H9 (cell line): ENCODE data around the gene HSP90AA1. TPM values are rescaled to one million over a fixed set of nuclear protein-coding genes. Genes with fewer than 3 reads are reported as not detected.

Experiments
- DNase-seq: peaks from one replicate; pipeline ENCODE4 v3.0.0-alpha.2; 2017
- H2AFZ ChIP-seq: one replicate; pipeline ENCODE4 v1.6.1; 2013; ENCODE audit warnings: mild to moderate bottlenecking, low read length, control low read depth, moderate library complexity
- H2AK5ac ChIP-seq: 2 replicates; pipeline ENCODE4 v1.6.1; 2013; ENCODE audit warnings: low read length, control low read depth, mixed read lengths; ENCODE audit not compliant: insufficient read length
- H2BK120ac ChIP-seq: one replicate; pipeline ENCODE4 v1.6.1; 2013; ENCODE audit warnings: low read depth, mild to moderate bottlenecking, low read length, control low read depth, inconsistent platforms; ENCODE audit not compliant: poor library complexity, severe bottlenecking
- H2BK12ac ChIP-seq: 2 replicates; pipeline ENCODE4 v1.6.1; 2013; ENCODE audit warnings: low read length, control low read depth, mixed read lengths, low read depth; ENCODE audit not compliant: insufficient read length
- H2BK15ac ChIP-seq: 2 replicates; pipeline ENCODE4 v1.6.1; 2013; ENCODE audit warnings: low read depth, low read length, control low read depth
- H2BK20ac ChIP-seq: one replicate; pipeline ENCODE4 v1.6.1; 2013; ENCODE audit warnings: low read depth, mild to moderate bottlenecking, low read length, control low read depth, inconsistent platforms; ENCODE audit not compliant: poor library complexity, severe bottlenecking
- H2BK5ac ChIP-seq: 2 replicates; pipeline ENCODE4 v1.6.1; 2013; ENCODE audit warnings: low read length, control low read depth, mixed read lengths; ENCODE audit not compliant: insufficient read length
- H3K14ac ChIP-seq: 2 replicates; pipeline ENCODE4 v1.6.1; 2013; ENCODE audit warnings: low read length, control low read depth; ENCODE audit not compliant: insufficient read depth
- H3K18ac ChIP-seq: 2 replicates; pipeline ENCODE4 v1.6.1; 2013; ENCODE audit warnings: low read depth, mild to moderate bottlenecking, mixed read lengths, low read length, control low read depth; ENCODE audit not compliant: insufficient read length
- H3K23ac ChIP-seq: 2 replicates; pipeline ENCODE4 v1.6.1; 2013; ENCODE audit warnings: low read length, control low read depth, mixed read lengths, low read depth; ENCODE audit not compliant: insufficient read length
- H3K23me2 ChIP-seq: 2 replicates; pipeline ENCODE4 v1.6.1; 2013; ENCODE audit warnings: low read depth, mild to moderate bottlenecking, mixed read lengths, low read length, control low read depth; ENCODE audit not compliant: insufficient read length, poor library complexity, severe bottlenecking
- H3K27ac ChIP-seq: 2 replicates; pipeline ENCODE4 v1.5.1; 2013; ENCODE audit warnings: low read length, control low read depth, mixed read lengths, low read depth; ENCODE audit not compliant: insufficient read length
- H3K27me3 ChIP-seq: 2 replicates; pipeline ENCODE4 v1.6.1; 2013; ENCODE audit warnings: low read length, control low read depth, inconsistent platforms; ENCODE audit not compliant: insufficient read depth
- H3K4ac ChIP-seq: 2 replicates; pipeline ENCODE4 v1.6.1; 2013; ENCODE audit warnings: low read depth, mild to moderate bottlenecking, control low read depth, inconsistent platforms, low read length, moderate library complexity
- H3K4me1 ChIP-seq: 2 replicates; pipeline ENCODE4 v1.6.1; 2013; ENCODE audit warnings: low read length, control low read depth, inconsistent platforms; ENCODE audit not compliant: insufficient read depth
- H3K4me2 ChIP-seq: 2 replicates; pipeline ENCODE4 v1.6.1; 2013; ENCODE audit warnings: low read length, control low read depth, mixed read lengths; ENCODE audit not compliant: insufficient read length, insufficient read depth
- H3K56ac ChIP-seq: 2 replicates; pipeline ENCODE4 v1.6.1; 2013; ENCODE audit warnings: low read depth, mild to moderate bottlenecking, mixed read lengths, low read length, control low read depth; ENCODE audit not compliant: insufficient read length
- H3K79me1 ChIP-seq: 2 replicates; pipeline ENCODE4 v1.6.1; 2013; ENCODE audit warnings: low read depth, mild to moderate bottlenecking, moderate library complexity, low read length, control low read depth, inconsistent platforms; ENCODE audit not compliant: insufficient read depth, poor library complexity, severe bottlenecking
- H3K79me2 ChIP-seq: 2 replicates; pipeline ENCODE4 v1.6.1; 2013; ENCODE audit warnings: low read length, control low read depth, inconsistent platforms; ENCODE audit not compliant: insufficient read depth
- H3K9ac ChIP-seq: 2 replicates; pipeline ENCODE4 v1.6.1; 2013; ENCODE audit warnings: low read length, control low read depth, mixed read lengths; ENCODE audit not compliant: insufficient read length; ENCODE audit errors: extremely low read depth
- H3K9me3 ChIP-seq: one replicate; pipeline ENCODE4 v1.6.1; 2013; ENCODE audit warnings: low read depth, low read length, inconsistent platforms; ENCODE audit not compliant: control insufficient read depth
- H3T11ph ChIP-seq: one replicate; pipeline ENCODE4 v1.6.1; 2013; ENCODE audit warnings: mild to moderate bottlenecking, low read length, control low read depth, inconsistent platforms
- H4K20me1 ChIP-seq: one replicate; pipeline ENCODE4 v1.6.1; 2013; ENCODE audit not compliant: control insufficient read depth, insufficient read length, insufficient read depth
- H4K5ac ChIP-seq: 2 replicates; pipeline ENCODE4 v1.6.1; 2013; ENCODE audit warnings: low read depth, mild to moderate bottlenecking, mixed read lengths, low read length, control low read depth; ENCODE audit not compliant: insufficient read length
- H4K8ac ChIP-seq: replicated peaks from 2 replicates; pipeline ENCODE4 v1.6.1; 2013; ENCODE audit warnings: low read length, control low read depth, mixed read lengths, low read depth; ENCODE audit not compliant: insufficient read length
- H4K91ac ChIP-seq: 2 replicates; pipeline ENCODE4 v1.6.1; 2013; ENCODE audit warnings: low read depth, mild to moderate bottlenecking, moderate library complexity, mixed read lengths, low read length, control low read depth; ENCODE audit not compliant: insufficient read length
- H3K27ac Mint-ChIP-seq, 3 experiments: 2 replicates in 2 of 3; 3 replicates in 1 of 3; pipeline ENCODE4 v1.8.0; 2020 to 2021; ENCODE audit warnings: mixed read lengths in 3 of 3, mild to moderate bottlenecking in 1 of 3, moderate library complexity in 1 of 3
- H3K27me3 Mint-ChIP-seq: 2 replicates; pipeline ENCODE4 v1.8.0; 2021; ENCODE audit warnings: low read depth, mild to moderate bottlenecking, moderate library complexity, mixed read lengths
- H3K36me3 Mint-ChIP-seq, 3 experiments: 2 replicates in 2 of 3; 3 replicates in 1 of 3; pipeline ENCODE4 v1.8.0; 2020 to 2021; ENCODE audit warnings: low read depth in 3 of 3, mixed read lengths in 3 of 3; ENCODE audit not compliant: insufficient read depth in 1 of 3
- H3K4me1 Mint-ChIP-seq, 2 experiments: 2 replicates each; pipeline ENCODE4 v1.8.0; 2020; ENCODE audit warnings: mixed read lengths in 2 of 2
- H3K4me3 Mint-ChIP-seq, 2 experiments: 2 replicates in 1 of 2; 3 replicates in 1 of 2; pipeline ENCODE4 v1.8.0; 2020 to 2021; ENCODE audit warnings: mild to moderate bottlenecking in 2 of 2, mixed read lengths in 2 of 2, moderate library complexity in 1 of 2
- H3K9me3 Mint-ChIP-seq, 2 experiments: 2 replicates in 1 of 2; 3 replicates in 1 of 2; pipeline ENCODE4 v1.8.0; 2020; ENCODE audit warnings: mild to moderate bottlenecking in 2 of 2, mixed read lengths in 2 of 2, moderate library complexity in 1 of 2
- CTCF ChIP-seq: fragments of 200-600 bp; sonication (generic); conservative IDR thresholded peaks from 3 replicates; pipeline ENCODE4 v1.8.0; 2021; ENCODE audit warnings: antibody characterized with exemption, mild to moderate bottlenecking
- WGBS: extraction: QIAGEN DNeasy Blood & Tissue Kit; methylation state at CpG from one replicate; pipeline ENCODE4 v1.1.7; 2013; ENCODE audit warnings: missing lambda C conversion rate, low lambda C conversion rate, mixed read lengths; ENCODE audit not compliant: insufficient read length; ENCODE audit errors: extremely low coverage; 5-methylcytosine and 5-hydroxymethylcytosine counted together
- total RNA-seq: library from RNA; stranded (reverse); gene quantifications from 2 replicates; pipeline ENCODE4 v1.2.1, GENCODE V29; 2021

Gene HSP90AA1
- total RNA-seq, 1 experiment from 2014 or later: 953 TPM

- no peak overlapping the region for H2BK5ac ChIP-seq
- H3K4me2 ChIP-seq: no peak overlapping the region
- no peak overlapping the region; a peak in 1 of 7 replicates for H3K27ac Mint-ChIP-seq
- no peak overlapping the region for H4K91ac ChIP-seq
- H3K4ac ChIP-seq: no peak overlapping the region
- no peak overlapping the region for H2AK5ac ChIP-seq
- no peak overlapping the region for H2AFZ ChIP-seq
- H2BK12ac ChIP-seq: no peak overlapping the region
- H3K36me3 Mint-ChIP-seq: peaks cover 0 to 5% (median 4%) of the 10 kb centered on the region in 3 experiments; a peak in 5 of 7 replicates
- H2BK20ac ChIP-seq: no peak overlapping the region
- H3K27ac ChIP-seq: no peak overlapping the region
- H2BK120ac ChIP-seq: no peak overlapping the region
- no peak overlapping the region for H4K5ac ChIP-seq
- no peaks in the 10 kb centered on the region for H3K79me2 ChIP-seq
- TF ChIP-seq CTCF: no peak
- no peak overlapping the region for H3K4me3 Mint-ChIP-seq
- H3K27me3 Mint-ChIP-seq: no peaks in the 10 kb centered on the region; the same call in 1 of the 2 replicates
- H3K4me1 ChIP-seq: no peaks in the 10 kb centered on the region
- H3K56ac ChIP-seq: no peak overlapping the region
- DNase-seq: no peak
- no peaks in the 10 kb centered on the region for H3K4me1 Mint-ChIP-seq
- no peaks in the 10 kb centered on the region for H4K20me1 ChIP-seq
- no peaks in the 10 kb centered on the region for H3K9me3 ChIP-seq
- no peak overlapping the region for H3K14ac ChIP-seq
- no peaks in the 10 kb centered on the region for H3K23me2 ChIP-seq
- no peaks in the 10 kb centered on the region for H3K27me3 ChIP-seq
- H3K79me1 ChIP-seq: no peaks in the 10 kb centered on the region
- no peak overlapping the region for H3K18ac ChIP-seq
- peaks cover 3 to 4% of the 10 kb centered on the region in 2 experiments; a peak in 3 of 5 replicates for H3K9me3 Mint-ChIP-seq
- no peak overlapping the region for H3K23ac ChIP-seq
- no peak overlapping the region for H3K9ac ChIP-seq
- no peak overlapping the region for H2BK15ac ChIP-seq
- WGBS: no CpG with 5 or more reads among the region's 10 CpGs
- no peak overlapping the region for H4K8ac ChIP-seq
- H3T11ph ChIP-seq: no peak overlapping the region
These were observed 15.4 kb downstream of the HSP90AA1 start for GRCh38 chr14:102071283-102071998.
